Central memory CD8-positive, alpha-beta T cell (primary cell): ENCODE measurements around the gene FAM170B.

ENCODE experiments used
- ATAC-seq: fragments of 150-1000 bp; cut with Tn5 transposase; replicated peaks from 2 replicates; pipeline ENCODE4 v1.10.0; 2022; ENCODE audit warnings: mild to moderate bottlenecking, moderate FRiP score, moderate number of reproducible peaks; ENCODE audit not compliant: poor library complexity, severe bottlenecking; ENCODE audit errors: extremely low read depth
- DNase-seq, 2 donors: peaks; one replicate each; pipeline ENCODE4 v3.0.0; 2021; ENCODE audit warnings: low spot score in 2 of 2
- H3K27ac Mint-ChIP-seq: one replicate; pipeline ENCODE4 v1.8.0; 2022; ENCODE audit warnings: low read depth, mild to moderate bottlenecking, moderate library complexity, mixed read lengths
- H3K27me3 Mint-ChIP-seq: one replicate; pipeline ENCODE4 v1.8.0; 2022; ENCODE audit warnings: mixed read lengths
- H3K36me3 Mint-ChIP-seq: one replicate; pipeline ENCODE4 v1.8.0; 2022; ENCODE audit warnings: mild to moderate bottlenecking, moderate library complexity, mixed read lengths; ENCODE audit not compliant: insufficient read depth
- H3K4me1 Mint-ChIP-seq: one replicate; pipeline ENCODE4 v1.8.0; 2022; ENCODE audit warnings: mixed read lengths
- H3K4me3 Mint-ChIP-seq: one replicate; pipeline ENCODE4 v1.8.0; 2022; ENCODE audit warnings: mild to moderate bottlenecking, moderate library complexity, mixed read lengths
- H3K9me3 Mint-ChIP-seq: one replicate; pipeline ENCODE4 v1.8.0; 2022; ENCODE audit warnings: mixed read lengths

The FAM170B gene

GRCh38 chr10:49173853-49174252, 40.0 kb upstream of the FAM170B start:
- ATAC-seq, result no peak
- peaks cover 17% of the 10 kb centered on the region for H3K4me1 Mint-ChIP-seq

GRCh38 chr10:49173201-49173772, 39.5 kb upstream of the FAM170B start:
- Mint-ChIP-seq H3K36me3 (no peaks in the 10 kb centered on the region), H3K27me3 (no peaks in the 10 kb centered on the region), H3K9me3 (no peaks in the 10 kb centered on the region), H3K4me3 (no peak overlapping the region), H3K27ac (no peak overlapping the region), H3K4me1 (peaks cover 17% of the 10 kb centered on the region)
- ATAC-seq (no peak), DNase-seq (no peak)

More at GRCh38 chr10:49173853-49174252, 40.0 kb upstream of the FAM170B start:
- no peaks in the 10 kb centered on the region for H3K27me3 Mint-ChIP-seq
- no peak for DNase-seq
- H3K4me3 Mint-ChIP-seq, result no peak overlapping the region
- no peak overlapping the region for H3K27ac Mint-ChIP-seq
- no peaks in the 10 kb centered on the region for H3K9me3 Mint-ChIP-seq
- no peaks in the 10 kb centered on the region for H3K36me3 Mint-ChIP-seq

- ATAC-seq (no peak), DNase-seq (peak in 1 of 2 donors; percentile 5)
- no peaks in the 10 kb centered on the region for H3K36me3 Mint-ChIP-seq
- H3K9me3 Mint-ChIP-seq, result no peaks in the 10 kb centered on the region
- H3K27ac Mint-ChIP-seq, result no peak overlapping the region
- peaks cover 13% of the 10 kb centered on the region for H3K4me1 Mint-ChIP-seq
- no peaks in the 10 kb centered on the region for H3K27me3 Mint-ChIP-seq
- no peak overlapping the region for H3K4me3 Mint-ChIP-seq
Observed at GRCh38 chr10:49172777-49173132, 38.9 kb upstream of the FAM170B start.

- H3K9me3 Mint-ChIP-seq, result no peaks in the 10 kb centered on the region
- H3K27ac Mint-ChIP-seq, result no peak overlapping the region
- no peaks in the 10 kb centered on the region for H3K36me3 Mint-ChIP-seq
- peaks cover 7% of the 10 kb centered on the region for H3K4me1 Mint-ChIP-seq
- ATAC-seq, result no peak
- DNase-seq, result peak in 1 of 2 donors; percentile 7
- H3K4me3 Mint-ChIP-seq, result no peak overlapping the region
- no peaks in the 10 kb centered on the region for H3K27me3 Mint-ChIP-seq
Observed at GRCh38 chr10:49172061-49172776, 38.4 kb upstream of the FAM170B start.

- Mint-ChIP-seq H3K36me3 (no peaks in the 10 kb centered on the region), H3K4me3 (no peak overlapping the region), H3K27me3 (no peaks in the 10 kb centered on the region), H3K9me3 (no peaks in the 10 kb centered on the region), H3K4me1 (peaks cover 5% of the 10 kb centered on the region), H3K27ac (no peak overlapping the region)
- DNase-seq (peak in 1 of 2 donors; percentile 5), ATAC-seq (no peak)
Observed at GRCh38 chr10:49171326-49172060, 37.7 kb upstream of the FAM170B start.

- H3K4me3 Mint-ChIP-seq, result no peak overlapping the region
- no peaks in the 10 kb centered on the region for H3K36me3 Mint-ChIP-seq
- H3K4me1 Mint-ChIP-seq, result peaks cover 5% of the 10 kb centered on the region
- no peaks in the 10 kb centered on the region for H3K27me3 Mint-ChIP-seq
- H3K9me3 Mint-ChIP-seq, result no peaks in the 10 kb centered on the region
- ATAC-seq (no peak), DNase-seq (peak in 1 of 2 donors; percentile 5)
- H3K27ac Mint-ChIP-seq, result no peak overlapping the region
Observed at GRCh38 chr10:49170632-49171325, 37.0 kb upstream of the FAM170B start.

GRCh38 chr10:49169776-49170175, 36.0 kb upstream of the FAM170B start:
- no peak overlapping the region for H3K4me3 Mint-ChIP-seq
- H3K4me1 Mint-ChIP-seq, result peaks cover 8% of the 10 kb centered on the region
- no peak for ATAC-seq

GRCh38 chr10:49168831-49169500, 35.1 kb upstream of the FAM170B start:
- Mint-ChIP-seq H3K4me1 (peaks cover 11% of the 10 kb centered on the region), H3K4me3 (no peak overlapping the region), H3K27ac (no peak overlapping the region), H3K27me3 (no peaks in the 10 kb centered on the region), H3K36me3 (peaks cover 3% of the 10 kb centered on the region), H3K9me3 (no peaks in the 10 kb centered on the region)
- ATAC-seq (no peak), DNase-seq (peak in 1 of 2 donors; percentile 6)

More at GRCh38 chr10:49169776-49170175, 36.0 kb upstream of the FAM170B start:
- no peaks in the 10 kb centered on the region for H3K27me3 Mint-ChIP-seq
- DNase-seq, result no peak
- H3K36me3 Mint-ChIP-seq, result no peaks in the 10 kb centered on the region
- H3K27ac Mint-ChIP-seq, result no peak overlapping the region
- no peaks in the 10 kb centered on the region for H3K9me3 Mint-ChIP-seq

GRCh38 chr10:49168171-49168540, 34.3 kb upstream of the FAM170B start:
- peak overlapping the region; percentile 7 for H3K27ac Mint-ChIP-seq
- H3K9me3 Mint-ChIP-seq, result no peaks in the 10 kb centered on the region
- ATAC-seq (no peak), DNase-seq (peak in 1 of 2 donors; percentile 1)
- H3K4me1 Mint-ChIP-seq, result peaks cover 11% of the 10 kb centered on the region
- H3K36me3 Mint-ChIP-seq, result peaks cover 3% of the 10 kb centered on the region
- H3K4me3 Mint-ChIP-seq, result no peak overlapping the region
- H3K27me3 Mint-ChIP-seq, result no peaks in the 10 kb centered on the region

- peak overlapping the region; percentile 7 for H3K27ac Mint-ChIP-seq
- no peak overlapping the region for H3K4me3 Mint-ChIP-seq
Observed at GRCh38 chr10:49167425-49168170, 33.8 kb upstream of the FAM170B start.

GRCh38 chr10:49166484-49167400, 32.9 kb upstream of the FAM170B start:
- H3K27me3 Mint-ChIP-seq, result no peaks in the 10 kb centered on the region
- H3K4me3 Mint-ChIP-seq, result no peak overlapping the region
- peaks cover 3% of the 10 kb centered on the region for H3K36me3 Mint-ChIP-seq
- peak overlapping the region; percentile 3 for H3K27ac Mint-ChIP-seq
- DNase-seq, result no peak
- peaks cover 11% of the 10 kb centered on the region for H3K4me1 Mint-ChIP-seq
- no peak for ATAC-seq
- H3K9me3 Mint-ChIP-seq, result no peaks in the 10 kb centered on the region

More at GRCh38 chr10:49167425-49168170, 33.8 kb upstream of the FAM170B start:
- Mint-ChIP-seq H3K36me3 (peaks cover 3% of the 10 kb centered on the region), H3K4me1 (peaks cover 11% of the 10 kb centered on the region), H3K27me3 (no peaks in the 10 kb centered on the region), H3K9me3 (no peaks in the 10 kb centered on the region)
- ATAC-seq (no peak), DNase-seq (peak in 1 of 2 donors; percentile 4)
